H1 (cell line): ENCODE measurements around the gene CBFA2T2. TPM values are rescaled to one million over a fixed set of nuclear protein-coding genes. Genes with fewer than 3 reads are reported as not detected.

Source experiments
- CTCF ChIA-PET: fragments of 300-600 bp; sonication (Branson Sonifier 250); formaldehyde crosslinking; loops from one replicate; lab custom pipeline; 2021; ENCODE audit not compliant: partially characterized antibody; lab: Charles Lee
- POLR2A ChIA-PET: fragments of 300-600 bp; sonication (Branson Sonifier 250); formaldehyde crosslinking; loops from one replicate; lab custom pipeline; 2021; ENCODE audit warnings: inconsistent platforms; ENCODE audit not compliant: partially characterized antibody; lab: Charles Lee
- DNase-seq, 2 experiments: peaks; one replicate each; pipeline versions ENCODE4 v3.0.0 to v3.0.0-alpha.2; 2010 to 2022; ENCODE audit warnings: low spot score in 2 of 2, low read depth in 1 of 2, mixed read lengths in 1 of 2
- FAIRE-seq: peaks from 2 replicates; lab custom pipeline; 2011; peaks lifted over from hg19 to GRCh38; lab: Jason Lieb, UNC
- H2AFZ ChIP-seq: 2 replicates; pipeline ENCODE4 v1.8.1; 2012; ENCODE audit warnings: low read length, inconsistent platforms
- H2AK5ac ChIP-seq: 2 replicates; pipeline ENCODE4 v1.6.1; 2013; ENCODE audit warnings: low read depth, low read length
- H2BK120ac ChIP-seq: replicated peaks from 2 replicates; pipeline ENCODE3; 2013; ENCODE audit warnings: low read depth, low read length, inconsistent platforms
- H2BK12ac ChIP-seq: 2 replicates; pipeline ENCODE4 v1.6.1; 2013; ENCODE audit warnings: low read depth, low read length
- H2BK15ac ChIP-seq: 2 replicates; pipeline ENCODE4 v1.6.1; 2013; ENCODE audit warnings: low read length
- H2BK20ac ChIP-seq: 2 replicates; pipeline ENCODE4 v1.6.1; 2013; ENCODE audit warnings: low read length
- H2BK5ac ChIP-seq: 2 replicates; pipeline ENCODE4 v1.6.1; 2013; ENCODE audit warnings: low read depth, low read length
- H3K14ac ChIP-seq: 2 replicates; pipeline ENCODE4 v1.6.1; 2013; ENCODE audit warnings: inconsistent platforms; ENCODE audit not compliant: insufficient read length
- H3K18ac ChIP-seq: 2 replicates; pipeline ENCODE4 v1.6.1; 2013; ENCODE audit warnings: low read length; ENCODE audit errors: extremely low read depth
- H3K23ac ChIP-seq: 2 replicates; pipeline ENCODE4 v1.6.1; 2013; ENCODE audit warnings: inconsistent platforms; ENCODE audit not compliant: insufficient read length
- H3K23me2 ChIP-seq: 2 replicates; pipeline ENCODE4 v1.6.1; 2013; ENCODE audit warnings: low read depth, low read length
- H3K27ac ChIP-seq: 2 replicates; pipeline ENCODE4 v1.6.1; 2011; ENCODE audit warnings: low read depth, low read length, inconsistent platforms
- H3K27me3 ChIP-seq, 4 experiments: replicated peaks in 1 of 4; 1 replicate in 1 of 4; 2 replicates in 3 of 4; pipeline versions ENCODE4 v1.6.1 to v1.8.1; 2011 to 2013; ENCODE audit warnings: low read length in 3 of 4, mild to moderate bottlenecking in 3 of 4, inconsistent platforms in 2 of 4, mixed read lengths in 2 of 4, moderate library complexity in 1 of 4; ENCODE audit not compliant: control insufficient read depth in 3 of 4, insufficient read depth in 3 of 4; ENCODE audit errors: extremely low read depth in 1 of 4
- H3K36me3 ChIP-seq, 4 experiments: 2 replicates each; pipeline versions ENCODE4 v1.6.1 to v1.8.1; 2011 to 2013; ENCODE audit warnings: mild to moderate bottlenecking in 4 of 4, low read length in 3 of 4, moderate library complexity in 2 of 4, control low read depth in 1 of 4, inconsistent platforms in 1 of 4; ENCODE audit not compliant: insufficient read depth in 4 of 4, control insufficient read depth in 2 of 4
- H3K4ac ChIP-seq: replicated peaks from 2 replicates; pipeline ENCODE3; 2013; ENCODE audit warnings: low read length, low read depth, mixed read lengths, inconsistent platforms; ENCODE audit not compliant: insufficient read length
- H3K4me1 ChIP-seq, 4 experiments: replicated peaks in 1 of 4; 1 replicate in 1 of 4; 2 replicates in 3 of 4; pipeline versions ENCODE4 v1.6.1 to v1.8.1; 2011 to 2013; ENCODE audit warnings: low read length in 3 of 4, inconsistent platforms in 2 of 4, mixed read lengths in 1 of 4; ENCODE audit not compliant: insufficient read depth in 4 of 4, control insufficient read depth in 3 of 4
- H3K4me2 ChIP-seq, 2 experiments: 2 replicates each; pipeline versions ENCODE4 v1.6.1 to v1.8.1; 2011 to 2013; ENCODE audit warnings: low read depth in 2 of 2, low read length in 2 of 2, control low read depth in 1 of 2, inconsistent platforms in 1 of 2, mild to moderate bottlenecking in 1 of 2; ENCODE audit not compliant: insufficient read depth in 1 of 2
- H3K4me3 ChIP-seq, 4 experiments: fragments of 200-600, 300-600 bp in 1 of 4; sonication (generic), shearing (Covaris generic), sonication (Bioruptor Twin) in 1 of 4; 2 replicates each; pipeline versions ENCODE4 v1.5.1 to v1.8.1; 2011 to 2016; ENCODE audit warnings: low read length in 4 of 4, low read depth in 3 of 4, control low read depth in 2 of 4, inconsistent platforms in 2 of 4, mild to moderate bottlenecking in 2 of 4, mixed read lengths in 1 of 4, moderate library complexity in 1 of 4; ENCODE audit not compliant: insufficient read depth in 2 of 4; ENCODE audit errors: extremely low read depth in 1 of 4
- H3K56ac ChIP-seq: replicated peaks from 2 replicates; pipeline ENCODE3; 2013; ENCODE audit warnings: low read depth, mild to moderate bottlenecking, mixed read lengths, low read length, inconsistent platforms; ENCODE audit not compliant: insufficient read length
- H3K79me1 ChIP-seq: 2 replicates; pipeline ENCODE4 v1.6.1; 2013; ENCODE audit warnings: low read depth, low read length, control low read depth
- H3K79me2 ChIP-seq, 2 experiments: 2 replicates each; pipeline versions ENCODE4 v1.6.1 to v1.8.1; 2012 to 2013; ENCODE audit warnings: low read length in 2 of 2, mild to moderate bottlenecking in 2 of 2, inconsistent platforms in 1 of 2; ENCODE audit not compliant: insufficient read depth in 2 of 2, control insufficient read depth in 1 of 2
- H3K9ac ChIP-seq, 4 experiments: replicated peaks in 1 of 4; 1 replicate in 1 of 4; 2 replicates in 3 of 4; pipeline versions ENCODE4 v1.6.1 to v1.8.1; 2011 to 2013; ENCODE audit warnings: low read depth in 3 of 4, low read length in 3 of 4, control low read depth in 2 of 4, mild to moderate bottlenecking in 2 of 4, moderate library complexity in 2 of 4, inconsistent platforms in 1 of 4; ENCODE audit errors: extremely low read depth in 1 of 4
- H3K9me3 ChIP-seq, 2 experiments: 2 replicates each; pipeline versions ENCODE4 v1.6.1 to v1.8.1; 2012 to 2013; ENCODE audit warnings: mild to moderate bottlenecking in 2 of 2, moderate library complexity in 2 of 2, control low read depth in 1 of 2, inconsistent platforms in 1 of 2, low read depth in 1 of 2, low read length in 1 of 2, mixed read lengths in 1 of 2; ENCODE audit not compliant: insufficient read depth in 2 of 2
- H4K20me1 ChIP-seq, 2 experiments: replicated peaks in 1 of 2; 2 replicates each; pipeline versions ENCODE3 to v1.8.1; 2011 to 2013; ENCODE audit warnings: inconsistent platforms in 2 of 2, low read length in 2 of 2, mild to moderate bottlenecking in 1 of 2; ENCODE audit not compliant: insufficient read depth in 2 of 2, control insufficient read depth in 1 of 2
- H4K5ac ChIP-seq: 2 replicates; pipeline ENCODE4 v1.6.1; 2013; ENCODE audit warnings: low read length, low read depth, mixed read lengths, inconsistent platforms; ENCODE audit not compliant: insufficient read length
- H4K8ac ChIP-seq: 2 replicates; pipeline ENCODE4 v1.8.0; 2013; ENCODE audit warnings: mild to moderate bottlenecking, moderate library complexity, low read length, inconsistent platforms; ENCODE audit not compliant: insufficient read depth; ENCODE audit errors: extremely low read depth
- H4K91ac ChIP-seq: replicated peaks from 2 replicates; pipeline ENCODE3; 2013; ENCODE audit warnings: low read length, mixed read lengths, inconsistent platforms; ENCODE audit not compliant: insufficient read length
- BRCA1 ChIP-seq: IDR thresholded peaks from 2 replicates; pipeline ENCODE4 v1.6.1; 2012; ENCODE audit warnings: low read depth, low read length, improper control_type of control experiment
- CTBP2 ChIP-seq: IDR thresholded peaks from 2 replicates; pipeline ENCODE4 v1.7.0; 2011; ENCODE audit warnings: borderline replicate concordance, mild to moderate bottlenecking, moderate library complexity, mixed read lengths, low read length; ENCODE audit not compliant: insufficient read depth, insufficient read length
- GABPA ChIP-seq: IDR thresholded peaks from 2 replicates; pipeline ENCODE4 v1.6.1; 2011; ENCODE audit warnings: mild to moderate bottlenecking, low read length, moderate library complexity, borderline replicate concordance; ENCODE audit not compliant: insufficient read depth
- RBBP5 ChIP-seq: IDR thresholded peaks from 2 replicates; pipeline ENCODE4 v1.7.1; 2012; ENCODE audit warnings: low read depth, mild to moderate bottlenecking, inconsistent platforms, low read length, moderate library complexity, borderline replicate concordance
- RNF2 ChIP-seq: fragments of 200-900, 300-1000 bp; sonication (generic); IDR thresholded peaks from 2 replicates; pipeline ENCODE4 v1.7.1; 2016; ENCODE audit warnings: borderline replicate concordance, low read depth, mild to moderate bottlenecking, antibody characterized with exemption, low read length; ENCODE audit not compliant: poor library complexity, severe bottlenecking; ENCODE audit errors: missing control alignments
- SIN3A ChIP-seq, 2 experiments: IDR thresholded peaks in 1 of 2; conservative IDR thresholded peaks in 1 of 2; 2 replicates each; pipeline ENCODE4 v1.6.1; 2011 to 2012; ENCODE audit warnings: low read length in 2 of 2, improper control_type of control experiment in 1 of 2, low read depth in 1 of 2, mild to moderate bottlenecking in 1 of 2
- SIRT6 ChIP-seq: IDR thresholded peaks from one replicate; pipeline ENCODE4 v1.7.1; 2012; ENCODE audit warnings: low read length, inconsistent platforms
- SP4 ChIP-seq: IDR thresholded peaks from 2 replicates; pipeline ENCODE4 v1.6.1; 2012; ENCODE audit warnings: low read length, inconsistent platforms
- SRF ChIP-seq: IDR thresholded peaks from 2 replicates; pipeline ENCODE4 v1.6.1; 2011; ENCODE audit warnings: mild to moderate bottlenecking, low read depth, low read length, moderate library complexity
- TCF12 ChIP-seq: IDR thresholded peaks from 2 replicates; pipeline ENCODE4 v1.6.1; 2011; ENCODE audit warnings: low read depth, mild to moderate bottlenecking, low read length
- YY1 ChIP-seq: IDR thresholded peaks from 2 replicates; pipeline ENCODE4 v1.6.1; 2011; ENCODE audit warnings: low read depth, mild to moderate bottlenecking, low read length
- WGBS, 2 experiments: shearing (Covaris generic) in 1 of 2; methylation state at CpG; one replicate each; pipeline versions ENCODE4 v1.1.6 to v1.1.7; 2013 to 2015; ENCODE audit warnings: low lambda C conversion rate in 2 of 2, mixed read lengths in 2 of 2, inconsistent platforms in 1 of 2, low coverage in 1 of 2, missing lambda C conversion rate in 1 of 2; ENCODE audit not compliant: insufficient replicate concordance in 2 of 2, insufficient coverage in 1 of 2, insufficient read length in 1 of 2; ENCODE audit errors: extremely low coverage in 1 of 2, missing lambda C conversion rate in 1 of 2; 5-methylcytosine and 5-hydroxymethylcytosine counted together
- polyA plus RNA-seq, 7 experiments: library from polyadenylated mRNA; depleted of rRNA in 3 of 7; stranded (reverse) in 5 of 7; unstranded in 2 of 7; fragments of >200 nt in 5 of 7; fragments of 200-250 nt in 2 of 7; gene quantifications; 1 replicate in 5 of 7; 2 replicates in 1 of 7; 4 replicates in 1 of 7; pipeline versions ENCODE4 v1.2.1 to v1.2.3, GENCODE V29; 2011 to 2013; ENCODE audit warnings: missing spikeins in 2 of 7, mixed read lengths in 2 of 7
- total RNA-seq: library from RNA; stranded (reverse); fragmentation: NEBNext Ultra II Directional; extraction: Animal tissue kit (Norgen Biotek cat#: 25700); gene quantifications from 2 replicates; pipeline ENCODE4 v1.2.1, GENCODE V29; 2021
- TF ChIP-seq, protein P1 (sequence below): IDR thresholded peaks from 2 replicates; pipeline ENCODE4 v1.6.1; 2011; ENCODE audit warnings: low read depth, mild to moderate bottlenecking, low read length; ENCODE audit not compliant: insufficient read depth
- TF ChIP-seq, protein P2 (sequence below): IDR thresholded peaks from 2 replicates; pipeline ENCODE4 v1.6.1; 2012; ENCODE audit warnings: inconsistent platforms

Gene CBFA2T2
- total and polyA plus RNA-seq, 2 of the 8 experiments (the other 6 are each of a cell fraction or from before 2014, with no cell fraction given): 11.6 to 12.9 TPM

- CTCF ChIA-PET: interaction anchor here (0.9 kb wide), 1 partner anchor 11 kb away, joined by 3 read pairs; no protein-coding TSS in a partner anchor
- H3K36me3 ChIP-seq: no peaks in the 10 kb centered on the region
- WGBS, 2 experiments: 93% methylated on average over 7 of the region's 7 CpGs; no CpG with 5 or more reads in 1 of the 2 experiments
- TF ChIP-seq SRF (no peak), SP4 (no peak), BRCA1 (no peak), YY1 (no peak), RNF2 (no peak), TCF12 (no peak), RBBP5 (no peak), SIN3A (conservative IDR thresholded peaks at IDR 0.05 in 1 of 2, IDR thresholded peaks at IDR 0.05 in 1 of 2; ENCODE audit: low read depth in 1 of 2, low read length in 2 of 2) (no peak), GABPA (no peak), SIRT6 (no peak), CTBP2 (no peak)
- TF ChIP-seq, protein P1, sequence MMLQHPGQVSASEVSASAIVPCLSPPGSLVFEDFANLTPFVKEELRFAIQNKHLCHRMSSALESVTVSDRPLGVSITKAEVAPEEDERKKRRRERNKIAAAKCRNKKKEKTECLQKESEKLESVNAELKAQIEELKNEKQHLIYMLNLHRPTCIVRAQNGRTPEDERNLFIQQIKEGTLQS: no peak
- TF ChIP-seq, protein P2, sequence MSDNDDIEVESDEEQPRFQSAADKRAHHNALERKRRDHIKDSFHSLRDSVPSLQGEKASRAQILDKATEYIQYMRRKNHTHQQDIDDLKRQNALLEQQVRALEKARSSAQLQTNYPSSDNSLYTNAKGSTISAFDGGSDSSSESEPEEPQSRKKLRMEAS: no peak
Observed at GRCh38 chr20:33459599-33459998, 30.3 kb upstream of the CBFA2T2 start.

More at GRCh38 chr20:33459599-33459998, 30.3 kb upstream of the CBFA2T2 start:
- Histone ChIP-seq H3K18ac (no peak overlapping the region), H3K9me3 (no peaks in the 10 kb centered on the region), H4K20me1 (no peaks in the 10 kb centered on the region), H2BK15ac (no peak overlapping the region), H2BK20ac (no peak overlapping the region), H3K4me1 (no peaks in the 10 kb centered on the region; a peak in 1 of 7 replicates), H4K91ac (no peak overlapping the region), H2BK5ac (no peak overlapping the region), H2BK12ac (no peak overlapping the region), H3K9ac (no peak overlapping the region), H3K14ac (no peak overlapping the region), H3K27me3 (no peaks in the 10 kb centered on the region), H4K5ac (no peak overlapping the region), H3K4me2 (no peak overlapping the region), H3K4ac (no peak overlapping the region), H3K4me3 (no peak overlapping the region), H3K23me2 (no peaks in the 10 kb centered on the region), H3K56ac (no peak overlapping the region), H3K23ac (no peak overlapping the region), H2BK120ac (no peak overlapping the region), H2AFZ (no peak overlapping the region), H4K8ac (no peak overlapping the region), H3K79me1 (no peaks in the 10 kb centered on the region), H2AK5ac (no peak overlapping the region), H3K27ac (no peak overlapping the region), H3K79me2 (no peaks in the 10 kb centered on the region)
- POLR2A ChIA-PET: interaction anchor here (0.6 to 1.7 kb wide), 3 partner anchors 193 to 205 kb away, joined by 3 to 4 read pairs (median 3); no protein-coding TSS in a partner anchor
- FAIRE-seq: no peak
- DNase-seq: no peak
